A549 (cell line): ENCODE measurements around the gene ODAPH. TPM values are rescaled to one million over a fixed set of nuclear protein-coding genes. Genes with fewer than 3 reads are reported as not detected.
A peak's percentile ranks its signal among the peaks of the same experiment; 100 is the strongest.
"Not testable (repeated sequence)": the region's sequence is repeated elsewhere in the genome, so short reads cannot be mapped to it uniquely, and the experiment has no call there.

Source experiments
- ATAC-seq, 2 experiments: fragments of 200-7000 bp in 1 of 2; fragments of >200 bp in 1 of 2; cut with Nextera tagmentation in 1 of 2; cut with Tn5 transposase in 1 of 2; 3 replicates each; pipeline versions ENCODE4 v1.8.0 to v1.9.1; 2018 to 2020; ENCODE audit warnings: mild to moderate bottlenecking in 1 of 2, moderate library complexity in 1 of 2
- CTCF ChIA-PET: fragments of 300-600 bp; sonication (Branson Sonifier 250); formaldehyde crosslinking; extraction: SDS; loops from one replicate; lab custom pipeline; 2021; ENCODE audit warnings: antibody characterized with exemption, inconsistent platforms; lab: Yijun Ruan, JAX
- POLR2A ChIA-PET: fragments of 350-600 bp; formaldehyde crosslinking; extraction: SDS; loops from one replicate; lab custom pipeline; 2021; ENCODE audit warnings: antibody characterized with exemption, inconsistent platforms; lab: Yijun Ruan, JAX
- DNase-seq, 2 experiments: peaks; one replicate each; pipeline versions ENCODE4 v3.0.0 to v3.0.0-alpha.2; 2011 to 2016; ENCODE audit warnings: low read depth in 1 of 2, low spot score in 1 of 2
- FAIRE-seq: peaks from 2 replicates; lab custom pipeline; 2011; peaks lifted over from hg19 to GRCh38; lab: Jason Lieb, UNC
- H3K27ac ChIP-seq, 2 experiments: fragments of >200 bp; sonication (Bioruptor Twin); formaldehyde crosslinking; 3 replicates each; pipeline ENCODE4 v1.5.1; 2016 to 2017
- H3K4me1 ChIP-seq: fragments of >200 bp; sonication (Bioruptor Twin); formaldehyde crosslinking; 3 replicates; pipeline ENCODE4 v1.6.1; 2016
- H3K4me2 ChIP-seq: fragments of >200 bp; sonication (Bioruptor Twin); formaldehyde crosslinking; 3 replicates; pipeline ENCODE4 v1.6.1; 2016
- H3K4me3 ChIP-seq: fragments of >200 bp; sonication (Bioruptor Twin); formaldehyde crosslinking; 3 replicates; pipeline ENCODE4 v1.5.1; 2016
- H3K9me3 ChIP-seq: fragments of >200 bp; sonication (Bioruptor Twin); formaldehyde crosslinking; 3 replicates; pipeline ENCODE4 v1.6.1; 2016
- CBX8 ChIP-seq: fragments of 200-600 bp; sonication (generic); IDR thresholded peaks from 2 replicates; pipeline ENCODE4 v1.6.1; 2016
- CEBPB ChIP-seq, 2 experiments: fragments of >200 bp in 1 of 2; sonication (Bioruptor Twin) in 1 of 2; formaldehyde crosslinking in 1 of 2; IDR thresholded peaks; 2 replicates each; pipeline ENCODE4 v1.6.1; 2012 to 2016
- CHD2 ChIP-seq: fragments of 150-350 bp; IDR thresholded peaks from 2 replicates; pipeline ENCODE4 v1.6.1; 2014; ENCODE audit warnings: low read length; ENCODE audit not compliant: partially characterized antibody
- EHMT2 ChIP-seq: fragments of 200-600 bp; sonication (generic); IDR thresholded peaks from 2 replicates; pipeline ENCODE4 v1.6.1; 2016; ENCODE audit warnings: antibody characterized with exemption, low read depth, mild to moderate bottlenecking, moderate library complexity
- EP300 ChIP-seq, 2 experiments: fragments of >200 bp; sonication (Bioruptor Twin); formaldehyde crosslinking; IDR thresholded peaks; 2 replicates in 1 of 2; 3 replicates in 1 of 2; pipeline ENCODE4 v1.6.1; 2016 to 2017
- ESRRA ChIP-seq: fragments of 150-350 bp; IDR thresholded peaks from 2 replicates; pipeline ENCODE4 v1.6.1; 2014; ENCODE audit warnings: mild to moderate bottlenecking, low read length, borderline replicate concordance
- FOSB ChIP-seq: fragments of 250-450 bp; sonication (Bioruptor Pico); IDR thresholded peaks from 2 replicates; pipeline ENCODE4 v1.5.0; 2020; ENCODE audit warnings: mild to moderate bottlenecking, moderate library complexity
- FOXS1 ChIP-seq: fragments of 250-450 bp; sonication (Bioruptor Pico); IDR thresholded peaks from 2 replicates; pipeline ENCODE4 v1.5.0; 2020; ENCODE audit warnings: mild to moderate bottlenecking, moderate library complexity
- GATA3 ChIP-seq: IDR thresholded peaks from 2 replicates; pipeline ENCODE4 v1.6.1; 2012; ENCODE audit warnings: borderline replicate concordance
- HOXB13 ChIP-seq: fragments of 250-450 bp; sonication (Bioruptor Pico); IDR thresholded peaks from 2 replicates; pipeline ENCODE4 v1.5.0; 2020; ENCODE audit warnings: low read depth, mild to moderate bottlenecking, moderate library complexity
- JUN ChIP-seq, 2 experiments: fragments of >200 bp; sonication (Bioruptor Twin); formaldehyde crosslinking; IDR thresholded peaks; 2 replicates in 1 of 2; 3 replicates in 1 of 2; pipeline ENCODE4 v1.6.1; 2016 to 2017
- JUNB ChIP-seq: fragments of >200 bp; sonication (Bioruptor Twin); formaldehyde crosslinking; IDR thresholded peaks from 2 replicates; pipeline ENCODE4 v1.6.1; 2016
- KDM5A ChIP-seq: fragments of 200-600 bp; sonication (generic); IDR thresholded peaks from 2 replicates; pipeline ENCODE4 v1.6.1; 2016; ENCODE audit warnings: antibody characterized with exemption, mild to moderate bottlenecking
- MAFK ChIP-seq: fragments of 450-650 bp; IDR thresholded peaks from 2 replicates; pipeline ENCODE4 v1.6.1; 2014; ENCODE audit not compliant: partially characterized antibody
- NFE2L2 ChIP-seq: fragments of 150-350 bp; conservative IDR thresholded peaks from 2 replicates; pipeline ENCODE4 v1.6.1; 2014; ENCODE audit warnings: low read length
- NR3C1 ChIP-seq: fragments of >200 bp; sonication (Bioruptor Twin); formaldehyde crosslinking; IDR thresholded peaks from 3 replicates; pipeline ENCODE4 v1.6.1; 2017
- POLR2A ChIP-seq: IDR thresholded peaks from 2 replicates; pipeline ENCODE4 v1.6.1; 2012; ENCODE audit warnings: mild to moderate bottlenecking, low read length
- RARB ChIP-seq: fragments of 250-450 bp; sonication (Bioruptor Pico); IDR thresholded peaks from 2 replicates; pipeline ENCODE4 v1.8.0; 2021; ENCODE audit warnings: mild to moderate bottlenecking, moderate library complexity
- REST ChIP-seq: fragments of 200-600 bp; sonication (generic); IDR thresholded peaks from 2 replicates; pipeline ENCODE4 v1.6.1; 2016; ENCODE audit warnings: antibody characterized with exemption, mild to moderate bottlenecking, moderate library complexity
- RFX5 ChIP-seq: fragments of 450-650 bp; IDR thresholded peaks from 2 replicates; pipeline ENCODE4 v1.7.1; 2014; ENCODE audit warnings: antibody characterized with exemption, mild to moderate bottlenecking, moderate library complexity
- SREBF2 ChIP-seq: fragments of 450-650 bp; IDR thresholded peaks from 2 replicates; pipeline ENCODE4 v1.6.1; 2014; ENCODE audit warnings: mild to moderate bottlenecking, moderate library complexity
- TFCP2L1 ChIP-seq: fragments of 250-450 bp; sonication (Bioruptor Pico); IDR thresholded peaks from 2 replicates; pipeline ENCODE4 v1.5.0; 2021; ENCODE audit warnings: mild to moderate bottlenecking
- TP53 ChIP-seq: fragments of 250-450 bp; sonication (Bioruptor Pico); IDR thresholded peaks from 2 replicates; pipeline ENCODE4 v1.5.0; 2021; ENCODE audit warnings: mild to moderate bottlenecking, moderate library complexity
- ZC3H11A ChIP-seq: fragments of 450-650 bp; IDR thresholded peaks from 2 replicates; pipeline ENCODE4 v1.6.1; 2014; ENCODE audit warnings: antibody characterized with exemption, mild to moderate bottlenecking
- ZFP36 ChIP-seq: fragments of 450-650 bp; IDR thresholded peaks from 2 replicates; pipeline ENCODE4 v1.6.1; 2014; ENCODE audit warnings: borderline replicate concordance; ENCODE audit not compliant: partially characterized antibody
- WGBS: methylation state at CpG from one replicate; pipeline ENCODE4 v1.1.6; 2017; ENCODE audit errors: missing lambda C conversion rate; 5-methylcytosine and 5-hydroxymethylcytosine counted together
- polyA plus RNA-seq, 4 experiments: library from polyadenylated mRNA; depleted of rRNA in 3 of 4; stranded (reverse); fragments of >200 nt; fragmentation: RNase III in 1 of 4; extraction: RNeasy Plus Mini Kit Qiagen cat#74134 plus additional on column Dnase treatment in 1 of 4; gene quantifications; 2 replicates in 3 of 4; 3 replicates in 1 of 4; pipeline ENCODE4 v1.2.3, GENCODE V29; 2011 to 2017
- TF ChIP-seq, protein P1 (sequence below): fragments of >200 bp; sonication (Bioruptor Twin); formaldehyde crosslinking; IDR thresholded peaks from 3 replicates; pipeline ENCODE4 v1.6.1; 2016

The ODAPH gene
- polyA plus RNA-seq, 2 of the 4 experiments (the other 2 are of a cell fraction): 0.06 to 0.08 TPM

GRCh38 chr4:75514949-75515612 lies 40.8 kb upstream of the ODAPH start:
- 41% methylated on average over 9 of the region's 9 CpGs for WGBS

GRCh38 chr4:75516144-75516543 lies 39.7 kb upstream of the ODAPH start:
- H3K4me3 ChIP-seq: no peak overlapping the region
- peak; percentile 55 for TF ChIP-seq MAFK
- no peak for TF ChIP-seq CHD2
- no peak for TF ChIP-seq FOXS1 (CRISPR knock-in tag)
- WGBS: 89% methylated on average over 1 of the region's 1 CpG
- ChIA-PET POLR2A (no interaction called here), CTCF (no interaction called here)
- DNase-seq: no peak
- peaks cover 21% of the 10 kb centered on the region; the same call in 2 of the 3 replicates for H3K4me1 ChIP-seq
- ATAC-seq: no peak
- H3K27ac ChIP-seq: no peak overlapping the region
- FAIRE-seq: no peak
- H3K4me2 ChIP-seq: no peak overlapping the region
- H3K9me3 ChIP-seq: no peaks in the 10 kb centered on the region

More at GRCh38 chr4:75514949-75515612, 40.8 kb upstream of the ODAPH start:
- Histone ChIP-seq H3K4me2 (peak overlapping the region; percentile 89), H3K27ac (peak overlapping the region; percentile 89 to 96), H3K4me3 (peak overlapping the region; percentile 70), H3K4me1 (peaks cover 21% of the 10 kb centered on the region; the same call in 2 of the 3 replicates), H3K9me3 (no peaks in the 10 kb centered on the region)
- DNase-seq: no peak
- no peak; a peak in 2 of 6 replicates for ATAC-seq
- ChIA-PET CTCF (interaction anchor here (0.9 kb wide), 1 partner anchor 56 kb away, joined by 4 read pairs; no protein-coding TSS in a partner anchor), POLR2A (interaction anchor here (0.6 to 1.7 kb wide), 7 partner anchors 10 to 1196 kb away, joined by 3 to 5 read pairs (median 3); partner anchors contain the start of genes BTC and CDKL2)
- TF ChIP-seq RFX5 (no peak), JUN (IDR thresholded peaks at IDR 0.05) (no peak), NR3C1 (no peak), HOXB13 (CRISPR knock-in tag) (no peak), CEBPB (IDR thresholded peaks at IDR 0.05) (no peak), JUNB (no peak), EP300 (IDR thresholded peaks at IDR 0.05) (no peak), POLR2A (no peak), FOSB (CRISPR knock-in tag) (no peak), ZFP36 (no peak), REST (no peak)
- TF ChIP-seq, protein P1, sequence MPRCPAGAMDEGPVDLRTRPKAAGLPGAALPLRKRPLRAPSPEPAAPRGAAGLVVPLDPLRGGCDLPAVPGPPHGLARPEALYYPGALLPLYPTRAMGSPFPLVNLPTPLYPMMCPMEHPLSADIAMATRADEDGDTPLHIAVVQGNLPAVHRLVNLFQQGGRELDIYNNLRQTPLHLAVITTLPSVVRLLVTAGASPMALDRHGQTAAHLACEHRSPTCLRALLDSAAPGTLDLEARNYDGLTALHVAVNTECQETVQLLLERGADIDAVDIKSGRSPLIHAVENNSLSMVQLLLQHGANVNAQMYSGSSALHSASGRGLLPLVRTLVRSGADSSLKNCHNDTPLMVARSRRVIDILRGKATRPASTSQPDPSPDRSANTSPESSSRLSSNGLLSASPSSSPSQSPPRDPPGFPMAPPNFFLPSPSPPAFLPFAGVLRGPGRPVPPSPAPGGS: no peak
- no peak for FAIRE-seq

- POLR2A ChIA-PET, CTCF ChIA-PET: not testable (repeated sequence)
Observed at GRCh38 chr4:75519452-75519851, 36.4 kb upstream of the ODAPH start.

GRCh38 chr4:75525086-75525485 lies 30.8 kb upstream of the ODAPH start:
- DNase-seq (no peak), FAIRE-seq (no peak), ATAC-seq (no peak)
- Histone ChIP-seq H3K4me3 (no peak overlapping the region), H3K4me2 (no peak overlapping the region), H3K27ac (no peak overlapping the region), H3K9me3 (no peaks in the 10 kb centered on the region), H3K4me1 (no peaks in the 10 kb centered on the region)
- WGBS: 96% methylated on average over 1 of the region's 1 CpG
- ChIA-PET POLR2A (interaction anchor here (0.6 kb wide), 1 partner anchor 10 kb away, joined by 3 read pairs; no protein-coding TSS in a partner anchor), CTCF (interaction anchor here (0.9 kb wide), 1 partner anchor 11 kb away, joined by 4 read pairs; the partner anchor contains the start of genes RCHY1 and THAP6)
- TF ChIP-seq TP53 (no peak), GATA3 (no peak), ZFP36 (no peak), JUNB (no peak), RARB (CRISPR knock-in tag) (no peak), CBX8 (no peak), KDM5A (no peak), ZC3H11A (no peak), NFE2L2 (no peak), HOXB13 (CRISPR knock-in tag) (no peak), EHMT2 (no peak), ESRRA (no peak), CEBPB (IDR thresholded peaks at IDR 0.05) (no peak), JUN (IDR thresholded peaks at IDR 0.05) (no peak), TFCP2L1 (no peak), SREBF2 (no peak)
- TF ChIP-seq, protein P1: no peak

More at GRCh38 chr4:75519452-75519851, 36.4 kb upstream of the ODAPH start:
- FAIRE-seq, H3K4me1 ChIP-seq, DNase-seq, H3K4me2 ChIP-seq, H3K27ac ChIP-seq, ATAC-seq, H3K9me3 ChIP-seq, H3K4me3 ChIP-seq: not testable (repeated sequence)
- 93% methylated on average over 4 of the region's 7 CpGs for WGBS
